ENCODE measurements around the gene TMSB4X.

DNA sequence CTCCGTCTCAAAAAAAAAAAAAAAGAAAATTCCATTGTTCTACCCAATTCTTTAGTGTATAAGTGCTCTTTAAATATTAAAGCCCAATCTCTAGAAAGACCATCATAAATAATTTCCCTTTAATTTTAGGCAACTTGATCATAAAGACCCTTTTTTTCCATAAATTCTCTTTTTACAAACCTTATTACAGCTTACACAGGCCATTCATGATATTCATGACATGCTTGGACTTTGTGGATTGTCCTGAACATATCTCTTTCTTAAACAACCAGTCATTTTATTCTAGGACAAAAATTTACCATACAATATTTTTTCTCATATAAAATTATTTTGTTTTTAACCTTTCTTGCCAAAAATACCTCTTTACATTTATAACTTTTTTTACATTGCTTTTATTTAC is 38.0 kb upstream of the TMSB4X start:
- no peak for TF ChIP-seq POLR2A (IDR thresholded peaks at IDR 0.05)
- TF ChIP-seq, protein P1, sequence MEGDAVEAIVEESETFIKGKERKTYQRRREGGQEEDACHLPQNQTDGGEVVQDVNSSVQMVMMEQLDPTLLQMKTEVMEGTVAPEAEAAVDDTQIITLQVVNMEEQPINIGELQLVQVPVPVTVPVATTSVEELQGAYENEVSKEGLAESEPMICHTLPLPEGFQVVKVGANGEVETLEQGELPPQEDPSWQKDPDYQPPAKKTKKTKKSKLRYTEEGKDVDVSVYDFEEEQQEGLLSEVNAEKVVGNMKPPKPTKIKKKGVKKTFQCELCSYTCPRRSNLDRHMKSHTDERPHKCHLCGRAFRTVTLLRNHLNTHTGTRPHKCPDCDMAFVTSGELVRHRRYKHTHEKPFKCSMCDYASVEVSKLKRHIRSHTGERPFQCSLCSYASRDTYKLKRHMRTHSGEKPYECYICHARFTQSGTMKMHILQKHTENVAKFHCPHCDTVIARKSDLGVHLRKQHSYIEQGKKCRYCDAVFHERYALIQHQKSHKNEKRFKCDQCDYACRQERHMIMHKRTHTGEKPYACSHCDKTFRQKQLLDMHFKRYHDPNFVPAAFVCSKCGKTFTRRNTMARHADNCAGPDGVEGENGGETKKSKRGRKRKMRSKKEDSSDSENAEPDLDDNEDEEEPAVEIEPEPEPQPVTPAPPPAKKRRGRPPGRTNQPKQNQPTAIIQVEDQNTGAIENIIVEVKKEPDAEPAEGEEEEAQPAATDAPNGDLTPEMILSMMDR (IDR thresholded peaks at IDR 0.05), result no peak

Data from testis (tissue), 2 donors.